RWPE2 (cell line): ENCODE measurements around the gene EFS.

Experiments
- ATAC-seq: fragments of 200-7000 bp; cut with Tn5 transposase; 3 replicates; pipeline ENCODE4 v1.9.1; 2021; ENCODE audit warnings: low read depth
- DNase-seq: peaks from one replicate; pipeline ENCODE4 v3.0.0-alpha.2; 2020; ENCODE audit warnings: low spot score
- H3K27ac ChIP-seq: fragments of 450-650 bp; 2 replicates; pipeline ENCODE4 v1.5.1; 2017; ENCODE audit warnings: mild to moderate bottlenecking; ENCODE audit not compliant: poor library complexity, severe bottlenecking
- H3K27me3 ChIP-seq: fragments of 250-450 bp; sonication (Bioruptor Pico); 2 replicates; pipeline ENCODE4 v1.5.1; 2021; ENCODE audit warnings: mild to moderate bottlenecking, moderate library complexity; ENCODE audit not compliant: insufficient read depth, poor library complexity, severe bottlenecking
- H3K36me3 ChIP-seq: fragments of 250-450 bp; sonication (Bioruptor Pico); 2 replicates; pipeline ENCODE4 v1.5.1; 2020; ENCODE audit warnings: low read depth, mild to moderate bottlenecking, moderate library complexity
- H3K4me1 ChIP-seq: fragments of 250-450 bp; sonication (Bioruptor Pico); 2 replicates; pipeline ENCODE4 v1.5.1; 2021; ENCODE audit warnings: mild to moderate bottlenecking, moderate library complexity; ENCODE audit not compliant: insufficient read depth, poor library complexity, severe bottlenecking
- H3K4me3 ChIP-seq: fragments of 250-450 bp; sonication (Bioruptor Pico); 2 replicates; pipeline ENCODE4 v1.5.1; 2021; ENCODE audit warnings: mild to moderate bottlenecking, moderate library complexity; ENCODE audit not compliant: severe bottlenecking
- H3K9me3 ChIP-seq: fragments of 250-450 bp; sonication (Bioruptor Pico); 2 replicates; pipeline ENCODE4 v1.5.1; 2021; ENCODE audit warnings: mild to moderate bottlenecking, moderate library complexity; ENCODE audit not compliant: severe bottlenecking
- CTCF ChIP-seq: fragments of 450-650 bp; IDR thresholded peaks from one replicate; pipeline ENCODE4 v1.5.1; 2017; ENCODE audit warnings: mild to moderate bottlenecking, moderate library complexity; ENCODE audit not compliant: poor library complexity, severe bottlenecking

EFS gene

GRCh38 chr14:23379366-23380196, 14.6 kb upstream of the EFS start:
- H3K27me3 ChIP-seq: no peaks in the 10 kb centered on the region
- H3K4me3 ChIP-seq: no peak overlapping the region
- DNase-seq: peak; percentile 78
- peak; percentile 88 for ATAC-seq
- H3K27ac ChIP-seq: no peak overlapping the region
- no peaks in the 10 kb centered on the region for H3K4me1 ChIP-seq
- H3K36me3 ChIP-seq: no peaks in the 10 kb centered on the region
- TF ChIP-seq CTCF: peak; percentile 97
- H3K9me3 ChIP-seq: no peaks in the 10 kb centered on the region

GRCh38 chr14:23378612-23379220, 13.7 kb upstream of the EFS start:
- Histone ChIP-seq H3K4me3 (no peak overlapping the region), H3K4me1 (no peaks in the 10 kb centered on the region), H3K36me3 (no peaks in the 10 kb centered on the region), H3K27ac (no peak overlapping the region), H3K9me3 (no peaks in the 10 kb centered on the region), H3K27me3 (no peaks in the 10 kb centered on the region)
- TF ChIP-seq CTCF: no peak
- no peak for DNase-seq
- ATAC-seq: no peak

- H3K4me1 ChIP-seq: no peaks in the 10 kb centered on the region
- H3K36me3 ChIP-seq: no peaks in the 10 kb centered on the region
- ATAC-seq (no peak), DNase-seq (no peak)
- no peak overlapping the region for H3K27ac ChIP-seq
- H3K27me3 ChIP-seq: no peaks in the 10 kb centered on the region
- TF ChIP-seq CTCF: no peak
- H3K9me3 ChIP-seq: no peaks in the 10 kb centered on the region
- no peak overlapping the region for H3K4me3 ChIP-seq
Measured at GRCh38 chr14:23377573-23378563, 12.9 kb upstream of the EFS start.

GRCh38 chr14:23377198-23377550, 12.2 kb upstream of the EFS start:
- DNase-seq (no peak), ATAC-seq (no peak)
- Histone ChIP-seq H3K36me3 (no peaks in the 10 kb centered on the region), H3K4me3 (no peak overlapping the region), H3K27me3 (no peaks in the 10 kb centered on the region), H3K27ac (no peak overlapping the region), H3K9me3 (no peaks in the 10 kb centered on the region), H3K4me1 (no peaks in the 10 kb centered on the region)
- no peak for TF ChIP-seq CTCF
